ENCODE data around the gene MTX1. TPM values are rescaled to one million over a fixed set of nuclear protein-coding genes. Genes with fewer than 3 reads are reported as not detected.
A peak's percentile ranks its signal among the peaks of the same experiment; 100 is the strongest.
"Not testable (repeated sequence)": the region's sequence is repeated elsewhere in the genome, so short reads cannot be mapped to it uniquely, and the experiment has no call there.

Gene MTX1
- polyA plus RNA-seq, 3 donors, result 37.0 to 47.7 (median 41.8) TPM

DNA sequence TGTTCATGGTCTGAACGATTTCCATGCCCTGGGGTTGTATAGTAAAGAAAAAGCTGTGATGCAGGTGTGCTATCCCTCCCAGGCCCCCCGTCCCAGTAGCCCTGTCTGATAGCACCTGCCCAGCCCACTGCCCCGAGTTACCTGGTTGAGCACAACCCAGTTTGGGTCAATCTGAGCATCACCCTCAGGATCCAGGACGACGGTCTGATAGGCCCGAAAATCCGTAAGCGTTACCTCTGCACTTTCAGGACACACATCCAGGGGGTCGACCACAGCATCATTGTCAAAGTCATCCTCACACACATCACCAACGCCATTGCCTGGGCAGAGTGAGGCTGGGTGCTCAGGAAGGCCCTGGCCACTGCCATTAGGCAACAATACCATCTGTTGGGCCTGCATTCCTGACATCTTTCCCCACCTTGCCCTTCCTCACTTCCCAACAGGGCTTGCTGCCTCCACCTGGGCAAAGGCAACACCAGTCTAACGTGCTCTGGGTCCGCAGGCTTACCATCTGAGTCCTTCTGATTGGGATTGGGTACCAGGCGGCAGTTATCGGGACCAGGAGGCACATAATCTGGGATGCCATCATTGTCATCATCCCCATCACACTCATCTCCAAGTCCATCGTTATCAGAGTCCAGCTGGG lies 10.5 kb upstream of the MTX1 start:
- no peak for DNase-seq (ENCODE audit: extremely low read depth in 1 of 11, low read depth in 9 of 11, low spot score in 4 of 11)

DNA sequence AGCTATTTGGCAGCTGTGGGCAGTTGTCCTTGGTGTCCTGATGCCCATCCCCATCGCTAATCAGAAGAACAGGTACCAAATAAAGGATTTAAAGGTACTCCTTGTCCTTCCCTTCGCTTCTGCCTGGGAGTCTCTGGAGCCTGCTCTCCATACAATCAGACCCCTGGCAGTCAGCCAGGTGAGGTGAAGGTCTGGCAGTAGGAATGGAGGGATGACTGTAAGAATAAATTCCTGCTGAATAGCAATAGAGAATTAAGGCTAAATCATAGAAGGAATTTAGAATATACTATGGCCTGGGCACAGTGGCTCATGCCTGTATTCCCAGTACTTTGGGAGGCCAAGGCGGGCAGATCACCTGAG lies 10.0 kb upstream of the MTX1 start:
- no peak for DNase-seq (ENCODE audit: extremely low read depth in 1 of 11, low read depth in 9 of 11, low spot score in 4 of 11)

GRCh38 chr1:155199792-155200191 lies 8.7 kb upstream of the MTX1 start:
- DNase-seq (ENCODE audit: extremely low read depth in 1 of 11, low read depth in 9 of 11, low spot score in 4 of 11), result no peak

DNA sequence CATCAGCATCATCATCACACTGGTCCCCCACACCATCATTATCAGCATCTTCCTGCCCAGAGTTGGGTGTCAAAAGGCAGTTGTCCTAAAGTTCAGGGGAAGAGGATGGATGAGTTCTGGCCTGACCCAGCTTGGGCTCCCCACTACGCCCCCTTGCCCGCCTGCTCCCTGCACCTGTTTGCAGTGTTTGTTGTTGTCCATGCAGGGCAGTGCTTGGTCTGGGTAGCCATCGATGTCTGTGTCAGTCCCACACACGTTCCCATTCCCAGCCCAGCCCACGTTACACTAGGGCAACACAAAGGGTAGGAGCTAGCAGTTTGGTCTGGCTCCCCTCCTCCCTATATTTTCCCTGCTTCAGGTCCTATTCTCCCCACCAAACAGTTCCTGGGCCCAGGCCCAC lies 7.6 kb upstream of the MTX1 start:
- DNase-seq (ENCODE audit: extremely low read depth in 1 of 11, low read depth in 9 of 11, low spot score in 4 of 11), result no peak

GRCh38 chr1:155202198-155202597 lies 6.3 kb upstream of the MTX1 start:
- DNase-seq (ENCODE audit: extremely low read depth in 1 of 11, low read depth in 9 of 11, low spot score in 4 of 11), result no peak

DNA sequence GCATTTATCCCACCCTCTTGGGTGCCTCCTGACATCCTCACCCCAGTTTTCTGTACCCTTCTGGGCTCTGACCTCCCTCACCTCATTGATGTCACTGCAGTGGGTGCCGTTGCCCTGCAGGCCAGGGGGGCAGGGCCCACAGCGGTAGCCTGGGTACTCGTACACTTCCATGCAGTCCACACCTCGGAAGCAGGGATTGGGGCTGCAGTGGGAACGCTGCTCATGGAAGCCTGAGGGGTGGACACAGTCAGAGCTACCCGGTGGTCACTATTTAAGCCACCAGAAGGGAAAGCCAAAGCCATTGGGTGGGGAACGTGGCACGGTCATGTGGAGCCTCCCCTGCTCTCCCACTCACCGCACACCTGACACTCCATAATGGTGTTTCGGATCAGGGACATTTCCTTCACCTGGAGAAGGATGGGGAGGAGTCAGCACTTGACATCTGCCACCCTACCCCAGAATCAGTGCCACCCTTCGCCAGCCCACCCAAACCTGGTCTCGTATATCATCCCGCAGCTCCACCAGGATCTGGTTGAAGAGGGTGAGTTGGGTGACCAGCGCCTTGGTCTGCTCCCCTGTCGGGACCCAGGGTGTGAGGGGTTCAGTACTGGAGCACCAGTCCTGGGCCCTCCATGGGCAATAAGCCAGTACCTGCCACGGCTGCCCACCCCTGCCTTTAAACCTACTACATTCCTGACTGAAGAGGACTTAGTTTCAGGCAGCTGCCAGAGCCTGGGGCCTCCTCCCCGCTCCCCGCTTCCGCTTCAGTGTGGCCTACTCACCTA lies 5.6 kb upstream of the MTX1 start:
- no peak for DNase-seq (ENCODE audit: extremely low read depth in 1 of 11, low read depth in 9 of 11, low spot score in 4 of 11)

- no peak for DNase-seq (ENCODE audit: extremely low read depth in 1 of 11, low read depth in 9 of 11, low spot score in 4 of 11)
These were observed 3.5 kb upstream of the MTX1 start for GRCh38 chr1:155205035-155205434.

GRCh38 chr1:155205969-155206593 lies 2.4 kb upstream of the MTX1 start:
- DNase-seq (ENCODE audit: extremely low read depth in 1 of 11, low read depth in 9 of 11, low spot score in 4 of 11), result no peak

GRCh38 chr1:155206891-155207805 lies 1.3 kb upstream of the MTX1 start:
- peak in 6 of 11 donors; percentile 64 to 78 (median 72) for DNase-seq (ENCODE audit: extremely low read depth in 1 of 11, low read depth in 9 of 11, low spot score in 4 of 11)

GRCh38 chr1:155207806-155208540 lies 522 bp upstream of the MTX1 start, which contains the start of gene THBS3:
THBS3 (minus strand) TSS chr1:155207897; CDS start chr1:155207876, 21 bp downstream.
- DNase-seq (ENCODE audit: extremely low read depth in 1 of 11, low read depth in 9 of 11, low spot score in 4 of 11), result no peak

DNA sequence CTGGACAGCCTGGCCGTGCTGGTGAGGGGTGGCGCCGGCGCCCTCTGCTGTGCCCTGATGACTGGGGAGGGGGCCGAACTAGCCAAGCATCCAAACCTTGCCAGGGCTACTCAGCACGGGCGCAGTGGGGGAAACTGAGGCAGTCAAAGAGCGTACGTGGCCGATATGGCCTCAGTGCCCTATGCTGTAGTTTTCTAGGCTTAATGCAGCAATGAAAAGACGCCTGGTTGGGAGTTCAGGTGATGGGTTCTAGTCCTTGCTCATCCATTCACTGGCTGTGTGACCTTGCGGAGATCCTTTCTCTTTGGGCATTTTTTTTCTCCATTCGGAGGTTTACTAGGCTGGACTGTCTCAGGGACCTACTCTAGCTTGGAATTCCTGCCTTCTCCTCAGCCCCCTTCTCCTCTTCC lies 822 bp downstream of the MTX1 start:
- no peak for DNase-seq (ENCODE audit: extremely low read depth in 1 of 11, low read depth in 9 of 11, low spot score in 4 of 11)

DNA sequence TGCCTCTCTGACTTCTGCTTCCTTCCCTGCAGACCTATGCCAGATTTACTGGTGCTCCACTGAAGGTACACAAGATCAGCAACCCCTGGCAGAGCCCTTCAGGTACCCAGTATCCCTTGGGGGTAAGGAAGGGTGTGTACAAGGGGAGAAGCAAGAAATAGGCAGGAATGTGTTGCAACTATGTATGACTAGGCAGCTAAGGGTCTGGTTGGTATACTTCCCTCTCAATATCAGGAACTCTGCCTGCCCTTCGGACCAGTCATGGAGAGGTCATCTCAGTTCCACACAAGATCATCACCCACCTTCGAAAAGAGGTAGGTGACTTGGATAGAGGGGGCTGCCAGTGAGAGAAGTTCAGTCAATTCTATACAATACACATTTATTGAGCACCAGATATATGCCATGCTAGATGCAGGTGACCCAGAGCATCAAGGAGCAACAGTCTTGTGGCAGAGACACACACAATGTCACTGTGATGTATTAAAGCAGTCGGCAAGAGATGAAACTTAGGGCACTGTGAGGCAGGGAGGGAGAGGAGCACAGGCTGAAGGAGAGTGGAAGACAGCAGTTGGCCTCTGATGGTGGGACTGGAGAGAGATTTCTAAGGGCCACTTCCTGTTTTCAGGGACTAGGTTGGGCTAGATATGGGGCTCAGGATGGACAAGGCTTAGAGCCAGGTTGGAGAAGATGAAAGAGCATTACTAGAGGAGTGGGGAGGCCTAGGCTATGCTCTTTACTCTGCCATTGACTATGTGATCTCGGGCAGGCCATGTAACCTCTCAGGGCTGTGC lies 2.0 kb downstream of the MTX1 start:
- no peak for DNase-seq (ENCODE audit: extremely low read depth in 1 of 11, low read depth in 9 of 11, low spot score in 4 of 11)

- DNase-seq (ENCODE audit: extremely low read depth in 1 of 11, low read depth in 9 of 11, low spot score in 4 of 11), result not testable (repeated sequence)
These were observed 3.0 kb downstream of the MTX1 start for GRCh38 chr1:155211381-155212050.

- DNase-seq (ENCODE audit: extremely low read depth in 1 of 11, low read depth in 9 of 11, low spot score in 4 of 11), result not testable (repeated sequence)
These were observed 3.6 kb downstream of the MTX1 start for GRCh38 chr1:155212051-155212440.

DNA sequence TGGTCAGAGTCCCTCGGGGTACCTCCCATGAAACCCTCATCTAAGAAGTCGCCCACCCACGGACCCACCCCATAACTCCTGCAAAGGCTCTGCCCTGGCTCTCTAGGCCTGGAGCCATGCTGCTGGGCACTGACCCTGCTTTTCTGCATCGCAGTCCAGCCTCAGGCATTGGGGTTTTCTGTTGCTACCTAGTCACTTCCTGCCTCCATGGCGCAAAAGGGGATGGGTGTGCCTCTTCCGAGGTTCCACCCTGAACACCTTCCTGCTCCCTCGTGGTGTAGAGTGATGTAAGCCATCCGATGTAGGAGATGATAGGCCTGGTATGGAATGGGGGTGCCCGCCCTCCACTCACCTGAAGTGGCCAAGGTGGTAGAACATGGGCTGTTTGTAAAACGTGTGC lies 6.2 kb downstream of the MTX1 start:
- DNase-seq (ENCODE audit: extremely low read depth in 1 of 11, low read depth in 9 of 11, low spot score in 4 of 11), result not testable (repeated sequence)

DNA sequence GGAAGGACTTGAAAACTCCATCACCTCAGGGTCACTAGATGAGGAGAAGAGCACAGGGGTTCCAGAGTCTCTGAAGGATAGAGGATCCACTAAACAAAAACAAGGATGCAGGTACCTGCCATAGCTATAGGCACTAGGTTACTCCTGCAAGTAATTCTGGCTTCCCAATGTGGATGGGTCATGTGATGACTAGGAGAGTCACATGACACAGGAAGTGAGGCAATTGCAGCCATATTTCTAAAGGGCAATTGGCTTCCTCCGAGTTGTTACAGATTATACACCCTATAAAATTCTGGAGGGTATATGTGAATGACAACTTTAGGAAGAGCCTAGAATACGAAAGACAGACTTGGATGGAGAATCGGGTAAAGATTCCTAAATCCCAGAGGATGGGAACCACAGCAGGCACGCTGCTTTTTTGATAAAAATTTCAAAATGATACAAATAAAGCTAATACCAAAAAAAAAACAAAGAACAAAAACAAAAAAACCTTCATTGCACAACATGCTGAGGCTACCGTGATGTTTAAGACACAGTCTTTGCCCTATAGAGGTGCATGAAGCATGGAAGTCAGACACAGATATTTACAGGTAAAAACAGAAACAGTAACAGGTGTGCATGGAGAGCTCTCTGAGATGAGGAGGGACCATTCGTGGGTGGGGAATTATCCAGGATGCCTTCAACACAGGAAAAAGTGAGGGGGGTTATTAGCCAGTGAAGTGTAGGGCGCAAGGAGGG lies 10.5 kb downstream of the MTX1 start:
- DNase-seq (ENCODE audit: extremely low read depth in 1 of 11, low read depth in 9 of 11, low spot score in 4 of 11), result peak in 2 of 11 donors; percentile 94 to 98

Measured in renal cortex interstitium (tissue), 11 donors.